Left ventricle myocardium inferior (tissue), 1 donor: ENCODE data around the gene TMEM43. TPM values are rescaled to one million over a fixed set of nuclear protein-coding genes. Genes with fewer than 3 reads are reported as not detected.
A peak's percentile ranks its signal among the peaks of the same experiment; 100 is the strongest.

Source experiments
- DNase-seq: peaks from one replicate; pipeline ENCODE4 v3.0.0-alpha.2; 2020
- H3K27ac ChIP-seq: fragments of 200-600 bp; replicated peaks from 2 replicates; pipeline ENCODE4 v1.8.0; 2021
- H3K27me3 ChIP-seq: fragments of 200-600 bp; 2 replicates; pipeline ENCODE4 v1.8.0; 2021; ENCODE audit warnings: low read depth
- H3K36me3 ChIP-seq: fragments of 200-600 bp; 2 replicates; pipeline ENCODE4 v1.8.0; 2021
- H3K4me1 ChIP-seq: fragments of 200-600 bp; 2 replicates; pipeline ENCODE4 v1.8.0; 2021
- H3K4me3 ChIP-seq: fragments of 200-600 bp; 2 replicates; pipeline ENCODE4 v1.8.0; 2021; ENCODE audit warnings: mild to moderate bottlenecking, moderate library complexity
- H3K9me3 ChIP-seq: fragments of 200-600 bp; replicated peaks from 2 replicates; pipeline ENCODE4 v1.8.0; 2021
- CTCF ChIP-seq: fragments of 200-600 bp; IDR thresholded peaks from 2 replicates; pipeline ENCODE4 v1.8.0; 2021; ENCODE audit warnings: antibody characterized with exemption, mild to moderate bottlenecking, borderline replicate concordance
- intact Hi-C: fragments of 100-400 bp; cut with micrococcal nuclease; formaldehyde crosslinking; loops from one replicate; pipeline ENCODE4 v1.11.0; 2022
- total RNA-seq: library from RNA; stranded (reverse); fragmentation: NEBNext Ultra II Directional; extraction: Animal tissue kit (Norgen Biotek cat#: 25700); gene quantifications from one replicate; pipeline ENCODE4 v1.2.1, GENCODE V29; 2021
- donor health status: DM: no; HTN: yes; CAD: no; lungs with severe emphysema.

Gene TMEM43
- total RNA-seq, 1 donor from 2014 or later = 44.4 TPM

GRCh38 chr3:14133188-14133800 is 8.4 kb downstream of the TMEM43 start:
- H3K27me3 ChIP-seq = no peaks in the 10 kb centered on the region
- no peak overlapping the region for H3K27ac ChIP-seq
- peaks cover 12% of the 10 kb centered on the region for H3K4me1 ChIP-seq
- peaks cover 94% of the 10 kb centered on the region for H3K36me3 ChIP-seq
- H3K9me3 ChIP-seq = no peaks in the 10 kb centered on the region
- H3K4me3 ChIP-seq = no peak overlapping the region
- no peak for TF ChIP-seq CTCF
- DNase-seq = no peak
- intact Hi-C loops = no loop called here

- Histone ChIP-seq H3K9me3 (no peaks in the 10 kb centered on the region), H3K4me3 (no peak overlapping the region), H3K27me3 (no peaks in the 10 kb centered on the region), H3K27ac (no peak overlapping the region), H3K36me3 (peaks cover 94% of the 10 kb centered on the region), H3K4me1 (peaks cover 12% of the 10 kb centered on the region)
- intact Hi-C loops = no loop called here
- TF ChIP-seq CTCF = no peak
- no peak for DNase-seq
Measured at GRCh38 chr3:14133876-14134275, 9.0 kb downstream of the TMEM43 start.

- Histone ChIP-seq H3K4me1 (peaks cover 12% of the 10 kb centered on the region), H3K27ac (no peak overlapping the region), H3K27me3 (no peaks in the 10 kb centered on the region), H3K4me3 (no peak overlapping the region), H3K36me3 (peaks cover 94% of the 10 kb centered on the region), H3K9me3 (no peaks in the 10 kb centered on the region)
- intact Hi-C loops = no loop called here
- DNase-seq = no peak
- TF ChIP-seq CTCF = no peak
Measured at GRCh38 chr3:14134291-14134690, 9.4 kb downstream of the TMEM43 start.

GRCh38 chr3:14135581-14135980 is 10.7 kb downstream of the TMEM43 start:
- Histone ChIP-seq H3K9me3 (no peaks in the 10 kb centered on the region), H3K36me3 (peaks cover 91% of the 10 kb centered on the region), H3K27ac (no peak overlapping the region), H3K27me3 (no peaks in the 10 kb centered on the region), H3K4me1 (peaks cover 12% of the 10 kb centered on the region), H3K4me3 (no peak overlapping the region)
- no peak for DNase-seq
- intact Hi-C loops = no loop called here
- no peak for TF ChIP-seq CTCF

- H3K27me3 ChIP-seq = no peaks in the 10 kb centered on the region
- peaks cover 91% of the 10 kb centered on the region for H3K36me3 ChIP-seq
- DNase-seq = no peak
- intact Hi-C loops = no loop called here
- H3K4me1 ChIP-seq = peaks cover 22% of the 10 kb centered on the region
- no peak overlapping the region for H3K4me3 ChIP-seq
- no peak for TF ChIP-seq CTCF
- H3K9me3 ChIP-seq = no peaks in the 10 kb centered on the region
- peak overlapping the region; percentile 42 for H3K27ac ChIP-seq
Measured at GRCh38 chr3:14137004-14137403, 12.2 kb downstream of the TMEM43 start.
